NB4 (cell line): ENCODE measurements around the gene COL5A1.

Source experiments
- CTCF ChIP-seq: IDR thresholded peaks from one replicate; pipeline ENCODE4 v1.5.1; 2012; ENCODE audit warnings: low read depth, low read length
- POLR2A ChIP-seq: IDR thresholded peaks from 2 replicates; pipeline ENCODE4 v1.6.1; 2011; ENCODE audit warnings: mild to moderate bottlenecking; ENCODE audit not compliant: insufficient read length; ENCODE audit errors: extremely low read depth

- no peak for TF ChIP-seq POLR2A
- no peak for TF ChIP-seq CTCF
Observed at GRCh38 chr9:134751622-134752021, 110.0 kb downstream of the COL5A1 start.
